NCI-H1436 treated with DMSO at 0.1 percent for 48 hours (cell line): ENCODE measurements around the gene PGLYRP4.

Experiments
- DNase-seq: peaks from one replicate; lab custom pipeline; 2025; lab: John Stamatoyannopoulos, UW

PGLYRP4 gene

GRCh38 chr1:153348511-153349362 is at the start of gene PGLYRP4:
PGLYRP4 (minus strand) TSS chr1:153348841; CDS start chr1:153347932, 909 bp downstream.
- DNase-seq, result no peak

- DNase-seq, result no peak
Observed at GRCh38 chr1:153397924-153398651, 49.4 kb upstream of the PGLYRP4 start.

GRCh38 chr1:153397051-153397923 is 48.6 kb upstream of the PGLYRP4 start:
- DNase-seq, result no peak

- DNase-seq, result no peak
Observed at GRCh38 chr1:153396461-153396860, 47.8 kb upstream of the PGLYRP4 start.

- no peak for DNase-seq
Observed at GRCh38 chr1:153395776-153396175, 47.1 kb upstream of the PGLYRP4 start.

GRCh38 chr1:153395136-153395685 is 46.6 kb upstream of the PGLYRP4 start:
- DNase-seq, result no peak

GRCh38 chr1:153394391-153394790 is 45.8 kb upstream of the PGLYRP4 start:
- DNase-seq, result no peak

- no peak for DNase-seq
Observed at GRCh38 chr1:153393926-153394325, 45.3 kb upstream of the PGLYRP4 start.

- DNase-seq, result no peak
Observed at GRCh38 chr1:153392822-153393221, 44.2 kb upstream of the PGLYRP4 start.

- DNase-seq, result no peak
Observed at GRCh38 chr1:153392258-153392657, 43.6 kb upstream of the PGLYRP4 start.

GRCh38 chr1:153390938-153391710 is 42.5 kb upstream of the PGLYRP4 start, which contains the start of gene S100A8:
S100A8 (minus strand) TSS chr1:153391073; CDS start chr1:153390535, 538 bp downstream.
- DNase-seq, result no peak

GRCh38 chr1:153389973-153390879 is 41.6 kb upstream of the PGLYRP4 start:
- DNase-seq, result no peak

- no peak for DNase-seq
Observed at GRCh38 chr1:153389401-153389800, 40.8 kb upstream of the PGLYRP4 start.

- DNase-seq, result no peak
Observed at GRCh38 chr1:153387785-153388184, 39.1 kb upstream of the PGLYRP4 start.

- DNase-seq, result no peak
Observed at GRCh38 chr1:153387001-153387400, 38.4 kb upstream of the PGLYRP4 start.

- no peak for DNase-seq
Observed at GRCh38 chr1:153386500-153386901, 37.9 kb upstream of the PGLYRP4 start.

GRCh38 chr1:153384958-153385580 is 36.4 kb upstream of the PGLYRP4 start:
- DNase-seq, result no peak

- no peak for DNase-seq
Observed at GRCh38 chr1:153380711-153381110, 32.1 kb upstream of the PGLYRP4 start.

- no peak for DNase-seq
Observed at GRCh38 chr1:153379591-153379990, 30.9 kb upstream of the PGLYRP4 start.
